K562 (cell line): Measurements from ENCODE around the gene YIPF4. TPM values are rescaled to one million over a fixed set of nuclear protein-coding genes. Genes with fewer than 3 reads are reported as not detected.
A peak's percentile ranks its signal among the peaks of the same experiment; 100 is the strongest.

Source experiments
- ARID2 ChIP-seq: fragments of 450-650 bp; IDR thresholded peaks from 2 replicates; pipeline ENCODE4 v1.6.1; 2017; ENCODE audit warnings: antibody characterized with exemption, mild to moderate bottlenecking
- EZH2 ChIP-seq: IDR thresholded peaks from 2 replicates; pipeline ENCODE4 v1.6.1; 2012; ENCODE audit warnings: low read depth, mild to moderate bottlenecking, inconsistent platforms, low read length, borderline replicate concordance
- GABPB1 ChIP-seq: sonication (generic); formaldehyde crosslinking; IDR thresholded peaks from 2 replicates; pipeline ENCODE4 v1.8.0; 2022; ENCODE audit warnings: mild to moderate bottlenecking, missing genetic modification reagents
- HBP1 ChIP-seq: fragments of 450-650 bp; formaldehyde crosslinking; IDR thresholded peaks from 2 replicates; pipeline ENCODE4 v1.4.0; 2022; ENCODE audit warnings: missing genetic modification characterization
- IFI16 ChIP-seq: fragments of 250-450 bp; sonication (Bioruptor Pico); IDR thresholded peaks from 2 replicates; pipeline ENCODE4 v2.1.2; 2022; ENCODE audit warnings: mild to moderate bottlenecking, inconsistent platforms
- MTA2 ChIP-seq: fragments of 450-650 bp; IDR thresholded peaks from 2 replicates; pipeline ENCODE4 v1.6.1; 2016; ENCODE audit warnings: low read depth
- NCOA4 ChIP-seq: fragments of 450-650 bp; IDR thresholded peaks from 2 replicates; pipeline ENCODE4 v1.6.1; 2018; ENCODE audit warnings: mild to moderate bottlenecking; ENCODE audit not compliant: partially characterized antibody
- NR2C1 ChIP-seq, 2 experiments: fragments of 450-650 bp; IDR thresholded peaks; 2 replicates each; pipeline ENCODE4 v1.6.1; 2017; ENCODE audit warnings: mild to moderate bottlenecking in 2 of 2, antibody characterized with exemption in 1 of 2, inconsistent platforms in 1 of 2, missing compliant biosample characterization in 1 of 2, missing genetic modification characterization in 1 of 2
- NUFIP1 ChIP-seq: fragments of 450-650 bp; IDR thresholded peaks from 2 replicates; pipeline ENCODE4 v1.6.1; 2018; ENCODE audit not compliant: partially characterized antibody
- PKNOX1 ChIP-seq: fragments of 450-650 bp; IDR thresholded peaks from 2 replicates; pipeline ENCODE4 v1.6.1; 2016
- POLR2AphosphoS2 ChIP-seq: IDR thresholded peaks from 2 replicates; pipeline ENCODE4 v1.6.1; 2012; ENCODE audit warnings: low read length, improper control_type of control experiment
- PTRF ChIP-seq: fragments of 450-650 bp; IDR thresholded peaks from 2 replicates; pipeline ENCODE4 v1.6.1; 2016; ENCODE audit warnings: mild to moderate bottlenecking, missing genetic modification characterization, missing compliant biosample characterization
- RBBP5 ChIP-seq: fragments of 200-600 bp; sonication (generic); IDR thresholded peaks from 2 replicates; pipeline ENCODE4 v1.6.1; 2012; ENCODE audit warnings: borderline replicate concordance, mild to moderate bottlenecking, low read length, control low read depth, inconsistent platforms; ENCODE audit not compliant: insufficient read depth, poor library complexity, severe bottlenecking
- SAFB ChIP-seq: fragments of 200-400 bp; formaldehyde crosslinking; IDR thresholded peaks from 2 replicates; pipeline ENCODE4 v1.6.1; 2017; ENCODE audit warnings: low read depth, low read length, borderline replicate concordance
- SP2 ChIP-seq: IDR thresholded peaks from 2 replicates; pipeline ENCODE4 v1.6.1; 2011; ENCODE audit warnings: mild to moderate bottlenecking, low read depth, low read length, moderate library complexity; ENCODE audit not compliant: poor library complexity, severe bottlenecking; ENCODE audit errors: extremely low read depth
- SREBF1 ChIP-seq: fragments of 150-350 bp; IDR thresholded peaks from 2 replicates; pipeline ENCODE4 v1.6.1; 2014; ENCODE audit warnings: antibody characterized with exemption, low read depth, low read length, borderline replicate concordance
- TAF15 ChIP-seq: fragments of 200-400 bp; formaldehyde crosslinking; IDR thresholded peaks from 2 replicates; pipeline ENCODE4 v1.6.1; 2017; ENCODE audit warnings: mild to moderate bottlenecking, low read depth, low read length, moderate library complexity
- TFAM ChIP-seq: fragments of 250-450 bp; sonication (Bioruptor Pico); conservative IDR thresholded peaks from 2 replicates; pipeline ENCODE4 v1.5.0; 2021; ENCODE audit warnings: mild to moderate bottlenecking, moderate library complexity
- USF1 ChIP-seq: sonication (generic); formaldehyde crosslinking; IDR thresholded peaks from 2 replicates; pipeline ENCODE4 v1.9.0; 2022; ENCODE audit warnings: mild to moderate bottlenecking, missing genetic modification reagents
- ZC3H4 ChIP-seq: sonication (generic); formaldehyde crosslinking; IDR thresholded peaks from 2 replicates; pipeline ENCODE4 v1.9.0; 2021; ENCODE audit warnings: missing genetic modification reagents, borderline replicate concordance
- ZFPM2 ChIP-seq: fragments of 250-450 bp; sonication (Bioruptor Pico); IDR thresholded peaks from 2 replicates; pipeline ENCODE4 v1.5.1; 2022; ENCODE audit warnings: mild to moderate bottlenecking
- ZNF124 ChIP-seq: sonication (generic); formaldehyde crosslinking; IDR thresholded peaks from 2 replicates; pipeline ENCODE4 v1.8.1; 2022; ENCODE audit warnings: missing genetic modification reagents
- ZNF274 ChIP-seq: IDR thresholded peaks from 2 replicates; pipeline ENCODE4 v1.6.1; 2011; ENCODE audit warnings: low read depth, mild to moderate bottlenecking, low read length, moderate library complexity, borderline replicate concordance
- ZNF561 ChIP-seq: fragments of 450-650 bp; formaldehyde crosslinking; conservative IDR thresholded peaks from 2 replicates; pipeline ENCODE4 v1.4.0; 2020; ENCODE audit warnings: mild to moderate bottlenecking, moderate library complexity
- polyA plus RNA-seq, 8 experiments: library from polyadenylated mRNA; depleted of rRNA in 4 of 8; stranded (reverse) in 5 of 8; unstranded in 3 of 8; fragments of >200 nt; fragmentation: Nextera tagmentation in 2 of 8; fragmentation: Illumina TruSeq in 1 of 8; extraction: Ambion mirVana in 2 of 8; extraction: Trizol in 1 of 8; gene quantifications; 2 replicates each; pipeline versions ENCODE4 v1.2.1 to v1.2.3, GENCODE V29; 2011 to 2014; ENCODE audit warnings: inconsistent platforms in 1 of 8, missing spikeins in 1 of 8
- total RNA-seq, 7 experiments: library from RNA; depleted of rRNA in 6 of 7; stranded (reverse); fragments of >200 nt in 6 of 7; fragmentation: Illumina TruSeq in 2 of 7; extraction: Trizol in 2 of 7; gene quantifications; 2 replicates each; pipeline versions ENCODE4 v1.2.1 to v1.2.3, GENCODE V29; 2011 to 2021; ENCODE audit warnings: low replicate concordance in 1 of 7
- TF ChIP-seq, protein P1 (sequence below): IDR thresholded peaks from 2 replicates; pipeline ENCODE4 v1.6.1; 2011; ENCODE audit not compliant: insufficient read length; ENCODE audit errors: extremely low read depth

YIPF4 gene
- total and polyA plus RNA-seq, 9 of the 15 experiments (the other 6 are each of a cell fraction or from before 2014, with no cell fraction given) = 4.9 to 46.9 (median 17.5) TPM

GRCh38 chr2:32356681-32357317, 79.1 kb downstream of the YIPF4 start, which contains the start of gene BIRC6 (continued):
- TF ChIP-seq NUFIP1 (no peak), TFAM (no peak), ZNF274 (no peak), IFI16 (CRISPR knock-in tag) (no peak), POLR2AphosphoS2 (peak; percentile 75; the same call in 1 of the 2 replicates), SAFB (peak; percentile 42; the same call in 1 of the 2 replicates), PTRF (tag) (no peak), NCOA4 (no peak), SREBF1 (no peak), ZNF561 (CRISPR knock-in tag) (no peak), TAF15 (no peak), NR2C1 (IDR thresholded peaks at IDR 0.05) (peak; percentile 95), NR2C1 (tag; IDR thresholded peaks at IDR 0.05) (peak; percentile 97), ZFPM2 (no peak), ZC3H4 (CRISPR knock-in tag) (peak; percentile 77; the same call in 1 of the 2 replicates), PKNOX1 (peak; percentile 71), EZH2 (no peak), ARID2 (no peak), USF1 (CRISPR knock-in tag) (peak; percentile 22; the same call in 1 of the 2 replicates), HBP1 (CRISPR knock-in tag) (no peak), MTA2 (no peak), ZNF124 (CRISPR knock-in tag) (no peak), SP2 (no peak), RBBP5 (peak; percentile 95), GABPB1 (CRISPR knock-in tag) (peak; percentile 95)
- TF ChIP-seq, protein P1, sequence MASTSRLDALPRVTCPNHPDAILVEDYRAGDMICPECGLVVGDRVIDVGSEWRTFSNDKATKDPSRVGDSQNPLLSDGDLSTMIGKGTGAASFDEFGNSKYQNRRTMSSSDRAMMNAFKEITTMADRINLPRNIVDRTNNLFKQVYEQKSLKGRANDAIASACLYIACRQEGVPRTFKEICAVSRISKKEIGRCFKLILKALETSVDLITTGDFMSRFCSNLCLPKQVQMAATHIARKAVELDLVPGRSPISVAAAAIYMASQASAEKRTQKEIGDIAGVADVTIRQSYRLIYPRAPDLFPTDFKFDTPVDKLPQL = no peak
